GM12891 (cell line): ENCODE measurements around the gene METTL23.

Experiments used
- POLR2A ChIP-seq: IDR thresholded peaks from 2 replicates; pipeline ENCODE4 v1.6.1; 2011; ENCODE audit warnings: low read depth, low read length, control low read depth
- TAF1 ChIP-seq: IDR thresholded peaks from 2 replicates; pipeline ENCODE4 v1.6.1; 2011; ENCODE audit warnings: low read depth, low read length, control low read depth

GRCh38 chr17:76702076-76702475 lies 24.6 kb upstream of the METTL23 start:
- no peak for TF ChIP-seq POLR2A
- TF ChIP-seq TAF1 = no peak
